Stromal cell of bone marrow (primary cell): ENCODE results near the gene B3GNT5.

Source experiments
- DNase-seq: peaks from one replicate; pipeline ENCODE4 v3.0.0-alpha.2; 2012; ENCODE audit warnings: low read depth

Gene B3GNT5

GRCh38 chr3:183265834-183266417 is 12.9 kb downstream of the B3GNT5 start:
- DNase-seq: no peak

GRCh38 chr3:183266454-183266853 is 13.4 kb downstream of the B3GNT5 start:
- no peak for DNase-seq

DNA sequence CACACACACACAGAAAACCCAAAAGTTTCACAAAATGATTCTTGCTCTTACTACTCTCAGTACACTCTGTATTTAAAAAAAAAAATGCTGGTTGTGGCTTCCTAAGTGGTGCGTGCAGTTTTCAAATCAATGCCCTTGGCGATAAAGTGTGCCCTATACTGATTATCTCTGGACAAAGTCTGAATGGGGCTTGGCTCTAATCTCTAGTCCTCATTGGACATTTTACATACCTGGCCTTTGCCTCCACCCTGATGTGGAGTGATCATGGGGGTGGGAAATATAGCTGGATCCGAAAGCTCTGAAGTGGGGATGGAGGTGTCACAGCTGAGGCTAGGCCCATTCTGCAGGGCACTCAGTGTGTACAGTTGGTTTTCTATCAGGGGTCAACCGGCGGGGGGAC is 14.1 kb downstream of the B3GNT5 start:
- DNase-seq: no peak

- no peak for DNase-seq
Observed at GRCh38 chr3:183268366-183268765, 15.3 kb downstream of the B3GNT5 start.

GRCh38 chr3:183269345-183269744 is 16.3 kb downstream of the B3GNT5 start:
- DNase-seq: no peak

DNA sequence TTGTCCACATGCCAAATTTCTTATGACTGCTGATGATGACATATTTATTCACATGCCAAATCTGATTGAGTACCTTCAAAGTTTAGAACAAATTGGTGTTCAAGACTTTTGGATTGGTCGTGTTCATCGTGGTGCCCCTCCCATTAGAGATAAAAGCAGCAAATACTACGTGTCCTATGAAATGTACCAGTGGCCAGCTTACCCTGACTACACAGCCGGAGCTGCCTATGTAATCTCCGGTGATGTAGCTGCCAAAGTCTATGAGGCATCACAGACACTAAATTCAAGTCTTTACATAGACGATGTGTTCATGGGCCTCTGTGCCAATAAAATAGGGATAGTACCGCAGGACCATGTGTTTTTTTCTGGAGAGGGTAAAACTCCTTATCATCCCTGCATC is 17.3 kb downstream of the B3GNT5 start:
- DNase-seq: no peak

GRCh38 chr3:183272142-183272541 is 19.1 kb downstream of the B3GNT5 start:
- DNase-seq: no peak

DNA sequence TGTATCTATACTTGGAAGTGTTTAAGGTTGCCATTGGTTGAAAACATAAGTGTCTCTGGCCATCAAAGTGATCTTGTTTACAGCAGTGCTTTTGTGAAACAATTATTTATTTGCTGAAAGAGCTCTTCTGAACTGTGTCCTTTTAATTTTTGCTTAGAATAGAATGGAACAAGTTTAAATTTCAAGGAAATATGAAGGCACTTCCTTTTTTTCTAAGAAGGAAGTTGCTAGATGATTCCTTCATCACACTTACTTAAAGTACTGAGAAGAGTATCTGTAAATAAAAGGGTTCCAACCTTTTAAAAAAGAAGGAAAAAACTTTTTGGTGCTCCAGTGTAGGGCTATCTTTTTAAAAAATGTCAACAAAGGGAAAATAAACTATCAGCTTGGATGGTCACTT is 19.7 kb downstream of the B3GNT5 start:
- DNase-seq: no peak

DNA sequence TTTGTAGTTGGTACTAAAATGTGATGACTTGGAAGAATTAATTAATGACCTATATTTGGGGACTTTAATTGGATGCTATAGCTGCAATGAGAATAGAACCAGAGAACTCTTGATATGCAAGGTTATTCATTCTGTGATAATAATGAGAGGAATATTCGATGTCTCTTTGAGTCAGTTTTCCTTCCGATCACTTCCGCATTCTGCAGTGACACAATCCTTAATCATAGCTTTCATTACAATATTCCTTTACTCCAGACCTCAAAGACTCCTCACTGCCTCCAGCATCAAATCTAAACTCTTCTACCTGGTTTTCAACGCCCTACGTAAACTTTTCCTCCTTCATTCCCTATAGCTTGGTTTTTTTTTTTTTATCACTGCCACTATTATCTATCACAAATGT is 21.6 kb downstream of the B3GNT5 start:
- no peak for DNase-seq

DNA sequence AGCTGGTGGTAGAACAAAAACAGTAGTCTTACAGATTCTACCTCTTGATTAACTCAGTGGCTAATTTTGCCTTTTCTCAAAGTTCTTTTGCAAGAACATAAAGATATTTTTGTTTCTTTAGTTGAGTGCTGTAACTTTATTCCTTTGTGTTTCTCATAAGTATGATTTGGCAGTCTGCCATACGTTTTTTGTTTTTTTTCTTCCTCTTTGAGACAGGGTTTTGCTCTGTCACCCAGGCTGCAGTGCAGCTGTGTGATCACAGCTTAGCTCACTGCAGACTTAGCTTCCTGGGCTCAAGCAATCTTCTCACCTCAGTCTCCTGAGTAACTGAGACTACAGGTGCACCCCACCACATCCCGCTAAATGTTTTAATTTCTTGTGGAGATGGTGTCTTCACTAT is 22.4 kb downstream of the B3GNT5 start:
- DNase-seq: peak; percentile 64

DNA sequence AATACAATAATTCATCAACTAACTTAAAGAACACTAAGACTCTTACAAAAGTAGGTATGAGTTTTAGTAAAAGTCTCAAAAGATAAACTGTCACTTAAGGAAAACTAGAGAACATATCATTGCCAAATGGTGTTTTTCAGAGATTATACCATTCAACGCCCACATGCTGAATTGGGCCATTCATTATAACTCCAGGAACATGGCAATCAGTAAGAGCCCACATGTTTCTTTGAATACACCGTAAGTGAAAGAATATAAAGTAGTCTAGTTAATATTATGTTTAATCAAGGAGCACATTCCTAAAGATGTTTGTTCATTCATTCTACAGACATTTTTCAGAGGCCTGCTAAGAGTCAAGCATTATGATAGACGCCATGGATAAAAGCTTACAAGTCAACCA is 22.9 kb downstream of the B3GNT5 start:
- no peak for DNase-seq

- no peak for DNase-seq
Observed at GRCh38 chr3:183277260-183277659, 24.2 kb downstream of the B3GNT5 start.

GRCh38 chr3:183278479-183279088 is 25.5 kb downstream of the B3GNT5 start:
- DNase-seq: peak; percentile 38

- no peak for DNase-seq
Observed at GRCh38 chr3:183279371-183279770, 26.3 kb downstream of the B3GNT5 start.

DNA sequence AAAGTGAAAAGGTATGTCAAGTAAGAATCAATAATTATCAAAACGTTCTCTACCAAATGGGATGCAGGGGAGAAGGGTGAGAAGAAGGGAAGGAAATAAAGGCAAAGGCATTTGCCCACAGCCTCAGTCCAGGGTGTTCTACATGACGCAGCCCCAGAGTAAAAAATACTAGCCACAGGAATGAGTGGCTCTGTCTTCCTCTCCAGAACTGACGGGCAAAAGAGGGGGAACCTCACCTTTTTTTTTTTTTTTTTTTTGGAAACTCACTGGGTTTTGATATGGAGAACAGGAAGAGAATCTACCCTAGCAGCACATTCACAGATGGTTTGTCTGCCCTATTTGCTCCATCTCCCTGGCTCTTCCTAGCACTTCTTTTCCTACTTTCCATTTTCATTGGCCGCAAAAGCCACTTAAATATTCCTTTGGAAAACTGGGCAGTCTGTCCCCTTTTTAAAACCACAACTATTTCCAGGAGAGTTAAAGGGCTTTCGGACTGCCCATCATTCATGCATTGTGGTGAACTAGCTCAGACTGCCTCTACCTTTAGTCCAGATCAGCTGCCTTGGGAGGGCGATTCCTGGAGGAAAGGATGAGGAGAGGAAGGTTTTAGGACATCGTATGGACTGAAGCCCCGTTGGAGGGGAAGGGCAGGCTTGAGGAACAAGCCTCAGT is 28.2 kb downstream of the B3GNT5 start:
- DNase-seq: no peak

DNA sequence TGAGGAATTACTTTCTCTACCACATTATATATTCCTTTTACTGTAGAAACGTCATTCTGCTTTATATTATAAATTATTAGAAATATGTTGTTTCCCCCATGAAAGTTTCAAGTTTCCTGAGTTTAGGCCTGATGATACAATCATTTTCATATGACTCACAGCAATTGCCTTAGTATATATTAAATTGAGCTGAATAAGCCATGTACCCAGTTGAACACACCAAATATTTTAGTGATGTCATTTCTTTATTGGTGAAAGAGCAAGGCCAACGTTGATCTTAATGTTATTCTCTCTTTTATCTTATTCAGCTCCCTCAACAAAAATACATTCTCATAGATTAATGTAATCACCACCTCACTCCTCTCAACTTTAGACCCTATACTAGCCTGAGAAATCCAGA is 30.8 kb downstream of the B3GNT5 start:
- DNase-seq: no peak

DNA sequence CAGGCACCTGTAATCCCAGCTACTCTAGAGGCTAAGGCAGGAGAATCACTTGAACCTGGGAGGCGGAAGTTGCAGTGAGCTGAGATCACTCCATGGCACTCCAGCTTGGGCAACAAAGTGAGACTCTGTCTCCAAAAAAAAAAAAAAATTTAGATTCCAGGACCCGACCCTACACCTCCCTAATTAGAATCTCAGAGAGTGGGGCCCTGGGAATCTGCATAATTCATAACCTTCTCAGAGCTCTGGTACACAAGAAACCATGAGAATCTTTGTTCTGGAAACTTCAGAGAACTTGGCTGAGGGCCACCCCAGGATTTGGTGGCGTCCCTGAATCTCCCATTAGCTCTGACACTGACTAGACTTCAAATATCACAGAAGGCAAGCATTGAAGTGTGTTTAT is 31.5 kb downstream of the B3GNT5 start:
- no peak for DNase-seq

GRCh38 chr3:183285318-183285717 is 32.3 kb downstream of the B3GNT5 start:
- DNase-seq: no peak

- peak; percentile 95 for DNase-seq
Observed at GRCh38 chr3:183285828-183286457, 32.9 kb downstream of the B3GNT5 start.

DNA sequence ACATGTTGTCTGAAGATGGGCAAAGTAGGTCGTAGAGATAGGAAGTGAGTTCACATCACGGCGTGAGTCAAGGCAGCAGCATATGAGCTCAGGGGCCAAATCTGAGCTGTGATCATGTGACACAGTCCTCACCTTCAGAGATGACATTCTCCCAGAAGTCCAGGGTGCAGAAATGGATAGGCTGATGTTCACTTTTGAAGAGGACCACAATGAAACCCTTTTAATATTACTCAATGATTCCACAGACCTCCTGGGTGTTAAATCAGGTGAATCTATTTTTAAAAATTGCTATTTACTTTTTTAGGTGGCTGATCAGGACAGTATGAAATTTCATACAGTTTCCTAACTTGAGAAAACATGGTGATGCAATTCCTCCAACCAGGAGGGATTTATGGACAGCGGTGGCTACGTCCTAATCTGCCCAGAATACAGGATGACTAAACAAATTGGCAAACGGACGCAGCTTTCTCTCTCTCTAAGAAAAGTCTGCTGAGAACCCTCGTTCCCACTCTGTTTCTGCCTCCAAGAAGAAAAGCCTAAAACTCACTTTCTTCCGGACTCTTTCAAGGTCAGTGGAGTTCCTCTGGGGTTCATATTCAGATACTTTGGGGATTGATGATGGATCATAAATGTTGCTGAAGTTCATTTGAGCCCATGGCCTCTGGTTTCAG is 34.4 kb downstream of the B3GNT5 start:
- peak; percentile 91 for DNase-seq

DNA sequence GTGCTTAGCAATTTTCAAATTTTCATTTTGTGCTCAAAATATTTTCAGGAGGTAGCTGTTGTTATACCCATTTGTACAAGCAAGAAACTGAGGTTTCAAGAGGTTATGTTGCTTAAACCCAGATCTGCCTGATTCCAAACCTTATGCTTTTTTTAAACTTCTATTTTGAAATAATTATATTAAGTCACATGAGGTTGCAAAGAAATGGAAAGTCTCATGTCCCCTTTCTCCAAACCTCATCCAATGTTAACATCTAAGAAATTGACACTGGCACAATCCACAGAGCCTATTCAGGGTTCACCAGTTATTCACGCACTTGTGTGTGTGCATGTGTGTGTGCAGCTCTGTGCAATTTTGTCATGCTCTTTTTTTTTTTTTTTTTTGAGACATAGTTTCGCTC is 35.1 kb downstream of the B3GNT5 start:
- DNase-seq: no peak

DNA sequence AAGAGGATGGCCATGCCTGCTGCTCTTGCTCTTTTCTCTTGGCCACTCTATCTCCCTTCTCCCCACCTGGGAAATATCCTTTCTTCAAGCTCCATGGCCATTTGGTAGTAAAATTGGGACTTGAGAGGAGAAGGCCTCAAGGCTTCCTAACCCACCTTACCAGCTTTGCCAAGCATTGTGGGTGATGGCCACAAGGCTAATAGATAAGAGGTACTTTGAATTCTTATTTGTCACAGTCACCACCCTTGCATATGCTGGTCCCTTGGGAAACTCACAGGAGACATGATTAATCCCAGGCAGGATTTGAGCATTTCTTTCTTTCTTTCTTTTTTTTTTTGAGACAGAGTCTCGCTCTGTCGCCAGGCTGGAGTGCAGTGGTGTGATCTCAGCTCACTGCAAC is 37.2 kb downstream of the B3GNT5 start:
- no peak for DNase-seq
